ENCODE measurements around the gene ETS2. TPM values are rescaled to one million over a fixed set of nuclear protein-coding genes. Genes with fewer than 3 reads are reported as not detected.

ETS2 gene
- total and polyA plus RNA-seq, 2 experiments from 2014 or later: 4.4 to 7.3 TPM

DNA sequence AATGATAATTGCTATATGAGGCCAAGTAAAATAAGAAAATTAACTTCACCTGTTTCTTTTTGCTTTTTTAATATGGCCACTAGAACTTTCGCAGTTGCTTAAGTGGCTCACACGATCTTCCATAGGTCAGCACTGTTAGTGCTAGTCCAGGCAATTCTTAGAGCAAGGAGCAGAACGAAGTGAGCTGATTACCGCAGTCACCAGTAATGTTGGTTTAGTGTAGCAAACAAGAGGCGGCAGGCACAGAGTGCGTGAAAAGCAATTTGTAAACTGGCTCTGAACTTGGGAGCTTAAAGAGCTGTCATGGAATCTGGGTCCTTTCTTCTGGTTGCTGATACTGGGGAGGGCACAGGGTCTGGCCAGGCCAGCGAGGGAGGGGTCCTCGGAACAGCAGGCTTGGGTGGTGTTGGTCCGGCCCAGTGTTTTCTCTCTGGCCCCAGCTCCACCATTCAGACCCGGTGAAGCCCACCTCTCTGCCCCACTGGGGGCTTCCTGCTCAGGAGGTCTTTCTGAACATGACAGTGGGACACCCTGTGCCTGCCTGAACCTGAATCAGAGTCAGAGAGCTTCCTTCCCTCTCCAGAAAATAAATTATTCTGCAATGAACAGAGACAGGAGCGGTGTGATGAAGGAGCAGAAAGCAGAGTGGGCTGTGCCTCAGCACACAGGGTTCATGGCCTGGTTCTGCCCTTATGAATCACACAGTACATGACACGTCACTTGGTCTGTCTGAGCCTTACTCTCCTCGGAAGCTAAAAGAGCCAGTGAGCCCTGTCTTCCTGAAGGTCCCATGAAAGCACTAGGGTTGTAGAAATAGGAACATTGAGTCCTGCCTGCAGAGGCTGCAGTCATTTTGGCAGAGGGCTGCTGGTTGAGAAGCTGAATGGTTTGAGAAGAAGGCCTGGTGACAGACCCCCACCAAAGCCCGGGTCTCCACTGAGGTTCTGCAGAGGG lies 11.9 kb downstream of the ETS2 start:
- H4K20me1 ChIP-seq (ENCODE audit: insufficient read depth): no peaks in the 10 kb centered on the region
- no peak for TF ChIP-seq EZH2phosphoT487 (IDR thresholded peaks at IDR 0.05; ENCODE audit: insufficient read depth, low read depth)
- no peak for TF ChIP-seq EZH2 (IDR thresholded peaks at IDR 0.05; ENCODE audit: insufficient read depth, poor library complexity, severe bottlenecking)
- H3K4me3 ChIP-seq: no peak overlapping the region
- peak overlapping the region; percentile 23; the same call in 1 of the 2 replicates for H3K9ac ChIP-seq
- H3K4me2 ChIP-seq (ENCODE audit: unreplicated experiment): peak overlapping the region; percentile 9
- no peaks in the 10 kb centered on the region for H3K9me3 ChIP-seq (ENCODE audit: low read depth)
- peaks cover 24% of the 10 kb centered on the region for H3K4me1 ChIP-seq (ENCODE audit: insufficient read depth)
- H3K27me3 ChIP-seq (replicated peaks; ENCODE audit: insufficient read depth): no peaks in the 10 kb centered on the region
- H2AFZ ChIP-seq: no peak overlapping the region
- H3K27ac ChIP-seq: peak overlapping the region; percentile 31; the same call in 1 of the 2 replicates
- peaks cover 61% of the 10 kb centered on the region for H3K36me3 ChIP-seq (ENCODE audit: low read depth)
- 76 to 82% methylated on average over 14 of the region's 14 CpGs for WGBS, 2 experiments (ENCODE audit: low coverage in 1 of 2, low lambda C conversion rate in 2 of 2, missing lambda C conversion rate in 2 of 2)
- peak; percentile 90 for DNase-seq
- in situ Hi-C loops (cut with MboI): no loop called here
- no peaks in the 10 kb centered on the region for H3K9me2 ChIP-seq (ENCODE audit: insufficient read depth)
- H3F3A ChIP-seq (ENCODE audit: insufficient read depth): peaks cover 12% of the 10 kb centered on the region; the same call in 1 of the 2 replicates
- peaks cover 3% of the 10 kb centered on the region; the same call in 1 of the 2 replicates for H3K79me2 ChIP-seq (ENCODE audit: insufficient read depth)

GRCh38 chr21:38818325-38818723 lies 12.6 kb downstream of the ETS2 start:
- Histone ChIP-seq H3K4me1 (ENCODE audit: insufficient read depth) (peaks cover 24% of the 10 kb centered on the region), H3K4me2 (ENCODE audit: unreplicated experiment) (peak overlapping the region; percentile 9), H3K27me3 (replicated peaks; ENCODE audit: insufficient read depth) (no peaks in the 10 kb centered on the region), H3F3A (ENCODE audit: insufficient read depth) (peaks cover 12% of the 10 kb centered on the region; the same call in 1 of the 2 replicates), H3K27ac (no peak overlapping the region), H4K20me1 (ENCODE audit: insufficient read depth) (no peaks in the 10 kb centered on the region), H2AFZ (no peak overlapping the region), H3K79me2 (ENCODE audit: insufficient read depth) (no peaks in the 10 kb centered on the region), H3K9ac (no peak overlapping the region), H3K36me3 (ENCODE audit: low read depth) (peaks cover 63% of the 10 kb centered on the region; the same call in 1 of the 2 replicates), H3K9me3 (ENCODE audit: low read depth) (no peaks in the 10 kb centered on the region), H3K9me2 (ENCODE audit: insufficient read depth) (no peaks in the 10 kb centered on the region), H3K4me3 (no peak overlapping the region)
- WGBS, 2 experiments (ENCODE audit: low coverage in 1 of 2, low lambda C conversion rate in 2 of 2, missing lambda C conversion rate in 2 of 2): 93 to 94% methylated on average over 11 of the region's 11 CpGs
- in situ Hi-C loops (cut with MboI): no loop called here
- no peak for TF ChIP-seq EZH2phosphoT487 (IDR thresholded peaks at IDR 0.05; ENCODE audit: insufficient read depth, low read depth)
- TF ChIP-seq EZH2 (IDR thresholded peaks at IDR 0.05; ENCODE audit: insufficient read depth, poor library complexity, severe bottlenecking): no peak
- DNase-seq: no peak

DNA sequence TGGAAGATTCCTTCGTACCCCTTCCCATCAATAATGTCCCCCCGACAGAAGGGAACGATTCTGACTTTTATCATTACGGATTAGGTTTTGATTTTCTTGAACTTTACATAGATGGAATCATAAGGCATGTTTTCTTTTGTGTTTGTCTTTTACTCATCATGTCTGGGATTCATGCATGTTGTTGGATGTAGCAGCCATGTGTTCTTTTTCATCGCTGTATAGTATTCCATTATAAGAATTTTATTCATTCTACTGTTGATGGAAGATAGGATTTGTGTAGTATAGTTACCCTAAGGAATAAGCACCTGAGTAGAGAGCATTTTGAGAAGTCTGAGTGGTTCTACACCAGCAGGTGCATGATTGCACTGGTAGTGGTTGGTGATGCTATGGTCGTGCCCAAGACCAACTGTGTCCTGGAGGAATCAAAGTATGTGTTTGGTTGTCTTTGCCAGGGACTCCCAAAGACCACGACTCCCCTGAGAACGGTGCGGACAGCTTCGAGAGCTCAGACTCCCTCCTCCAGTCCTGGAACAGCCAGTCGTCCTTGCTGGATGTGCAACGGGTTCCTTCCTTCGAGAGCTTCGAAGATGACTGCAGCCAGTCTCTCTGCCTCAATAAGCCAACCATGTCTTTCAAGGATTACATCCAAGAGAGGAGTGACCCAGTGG lies 13.5 kb downstream of the ETS2 start:
- TF ChIP-seq EZH2 (IDR thresholded peaks at IDR 0.05; ENCODE audit: insufficient read depth, poor library complexity, severe bottlenecking): no peak
- no peak for TF ChIP-seq EZH2phosphoT487 (IDR thresholded peaks at IDR 0.05; ENCODE audit: insufficient read depth, low read depth)
- Histone ChIP-seq H3K9ac (no peak overlapping the region), H3K36me3 (ENCODE audit: low read depth) (peaks cover 54% of the 10 kb centered on the region; the same call in 1 of the 2 replicates), H3K27ac (no peak overlapping the region), H3K4me3 (no peak overlapping the region), H2AFZ (no peak overlapping the region), H3K27me3 (replicated peaks; ENCODE audit: insufficient read depth) (no peaks in the 10 kb centered on the region), H3F3A (ENCODE audit: insufficient read depth) (peaks cover 18% of the 10 kb centered on the region), H3K4me2 (ENCODE audit: unreplicated experiment) (no peak overlapping the region), H3K9me3 (ENCODE audit: low read depth) (no peaks in the 10 kb centered on the region), H4K20me1 (ENCODE audit: insufficient read depth) (no peaks in the 10 kb centered on the region), H3K4me1 (ENCODE audit: insufficient read depth) (peaks cover 29% of the 10 kb centered on the region), H3K9me2 (ENCODE audit: insufficient read depth) (no peaks in the 10 kb centered on the region), H3K79me2 (ENCODE audit: insufficient read depth) (no peaks in the 10 kb centered on the region)
- in situ Hi-C loops (cut with MboI): no loop called here
- 95 to 97% methylated on average over 14 of the region's 14 CpGs for WGBS, 2 experiments (ENCODE audit: low coverage in 1 of 2, low lambda C conversion rate in 2 of 2, missing lambda C conversion rate in 2 of 2)
- no peak for DNase-seq

- H3K9ac ChIP-seq: no peak overlapping the region
- no peak for TF ChIP-seq EZH2phosphoT487 (IDR thresholded peaks at IDR 0.05; ENCODE audit: insufficient read depth, low read depth)
Measured at GRCh38 chr21:38819719-38820159, 14.0 kb downstream of the ETS2 start.

More at GRCh38 chr21:38819719-38820159, 14.0 kb downstream of the ETS2 start:
- DNase-seq: peak; percentile 68
- no peaks in the 10 kb centered on the region for H3K27me3 ChIP-seq (replicated peaks; ENCODE audit: insufficient read depth)
- peaks cover 35% of the 10 kb centered on the region for H3K4me1 ChIP-seq (ENCODE audit: insufficient read depth)
- no peaks in the 10 kb centered on the region for H3K79me2 ChIP-seq (ENCODE audit: insufficient read depth)
- peaks cover 17% of the 10 kb centered on the region for H3F3A ChIP-seq (ENCODE audit: insufficient read depth)
- WGBS, 2 experiments (ENCODE audit: low coverage in 1 of 2, low lambda C conversion rate in 2 of 2, missing lambda C conversion rate in 2 of 2): 84 to 85% methylated on average over 8 of the region's 8 CpGs
- H3K4me3 ChIP-seq: no peak overlapping the region
- H2AFZ ChIP-seq: no peak overlapping the region
- peak overlapping the region; percentile 43 for H3K4me2 ChIP-seq (ENCODE audit: unreplicated experiment)
- H3K9me3 ChIP-seq (ENCODE audit: low read depth): no peaks in the 10 kb centered on the region
- H3K27ac ChIP-seq: no peak overlapping the region
- H4K20me1 ChIP-seq (ENCODE audit: insufficient read depth): no peaks in the 10 kb centered on the region
- H3K36me3 ChIP-seq (ENCODE audit: low read depth): peaks cover 49% of the 10 kb centered on the region; the same call in 1 of the 2 replicates
- in situ Hi-C loops (cut with MboI): no loop called here
- H3K9me2 ChIP-seq (ENCODE audit: insufficient read depth): no peaks in the 10 kb centered on the region

Data from GM23248 (cell line).